H1 (cell line): ENCODE data around the gene ARTN. TPM values are rescaled to one million over a fixed set of nuclear protein-coding genes. Genes with fewer than 3 reads are reported as not detected.
A peak's percentile ranks its signal among the peaks of the same experiment; 100 is the strongest.

Source experiments
- CTCF ChIA-PET: fragments of 300-600 bp; sonication (Branson Sonifier 250); formaldehyde crosslinking; loops from one replicate; lab custom pipeline; 2021; ENCODE audit not compliant: partially characterized antibody; lab: Charles Lee
- POLR2A ChIA-PET: fragments of 300-600 bp; sonication (Branson Sonifier 250); formaldehyde crosslinking; loops from one replicate; lab custom pipeline; 2021; ENCODE audit warnings: inconsistent platforms; ENCODE audit not compliant: partially characterized antibody; lab: Charles Lee
- DNase-seq, 2 experiments: peaks; one replicate each; pipeline versions ENCODE4 v3.0.0 to v3.0.0-alpha.2; 2010 to 2022; ENCODE audit warnings: low spot score in 2 of 2, low read depth in 1 of 2, mixed read lengths in 1 of 2
- FAIRE-seq: peaks from 2 replicates; lab custom pipeline; 2011; peaks lifted over from hg19 to GRCh38; lab: Jason Lieb, UNC
- H2AFZ ChIP-seq: 2 replicates; pipeline ENCODE4 v1.8.1; 2012; ENCODE audit warnings: low read length, inconsistent platforms
- H2AK5ac ChIP-seq: 2 replicates; pipeline ENCODE4 v1.6.1; 2013; ENCODE audit warnings: low read depth, low read length
- H2BK120ac ChIP-seq: replicated peaks from 2 replicates; pipeline ENCODE3; 2013; ENCODE audit warnings: low read depth, low read length, inconsistent platforms
- H2BK12ac ChIP-seq: 2 replicates; pipeline ENCODE4 v1.6.1; 2013; ENCODE audit warnings: low read depth, low read length
- H2BK15ac ChIP-seq: 2 replicates; pipeline ENCODE4 v1.6.1; 2013; ENCODE audit warnings: low read length
- H2BK20ac ChIP-seq: 2 replicates; pipeline ENCODE4 v1.6.1; 2013; ENCODE audit warnings: low read length
- H2BK5ac ChIP-seq: 2 replicates; pipeline ENCODE4 v1.6.1; 2013; ENCODE audit warnings: low read depth, low read length
- H3K14ac ChIP-seq: 2 replicates; pipeline ENCODE4 v1.6.1; 2013; ENCODE audit warnings: inconsistent platforms; ENCODE audit not compliant: insufficient read length
- H3K18ac ChIP-seq: 2 replicates; pipeline ENCODE4 v1.6.1; 2013; ENCODE audit warnings: low read length; ENCODE audit errors: extremely low read depth
- H3K23ac ChIP-seq: 2 replicates; pipeline ENCODE4 v1.6.1; 2013; ENCODE audit warnings: inconsistent platforms; ENCODE audit not compliant: insufficient read length
- H3K23me2 ChIP-seq: 2 replicates; pipeline ENCODE4 v1.6.1; 2013; ENCODE audit warnings: low read depth, low read length
- H3K27ac ChIP-seq: 2 replicates; pipeline ENCODE4 v1.6.1; 2011; ENCODE audit warnings: low read depth, low read length, inconsistent platforms
- H3K27me3 ChIP-seq, 4 experiments: replicated peaks in 1 of 4; 1 replicate in 1 of 4; 2 replicates in 3 of 4; pipeline versions ENCODE4 v1.6.1 to v1.8.1; 2011 to 2013; ENCODE audit warnings: low read length in 3 of 4, mild to moderate bottlenecking in 3 of 4, inconsistent platforms in 2 of 4, mixed read lengths in 2 of 4, moderate library complexity in 1 of 4; ENCODE audit not compliant: control insufficient read depth in 3 of 4, insufficient read depth in 3 of 4; ENCODE audit errors: extremely low read depth in 1 of 4
- H3K36me3 ChIP-seq, 4 experiments: 2 replicates each; pipeline versions ENCODE4 v1.6.1 to v1.8.1; 2011 to 2013; ENCODE audit warnings: mild to moderate bottlenecking in 4 of 4, low read length in 3 of 4, moderate library complexity in 2 of 4, control low read depth in 1 of 4, inconsistent platforms in 1 of 4; ENCODE audit not compliant: insufficient read depth in 4 of 4, control insufficient read depth in 2 of 4
- H3K4ac ChIP-seq: replicated peaks from 2 replicates; pipeline ENCODE3; 2013; ENCODE audit warnings: low read length, low read depth, mixed read lengths, inconsistent platforms; ENCODE audit not compliant: insufficient read length
- H3K4me1 ChIP-seq, 4 experiments: replicated peaks in 1 of 4; 1 replicate in 1 of 4; 2 replicates in 3 of 4; pipeline versions ENCODE4 v1.6.1 to v1.8.1; 2011 to 2013; ENCODE audit warnings: low read length in 3 of 4, inconsistent platforms in 2 of 4, mixed read lengths in 1 of 4; ENCODE audit not compliant: insufficient read depth in 4 of 4, control insufficient read depth in 3 of 4
- H3K4me2 ChIP-seq, 2 experiments: 2 replicates each; pipeline versions ENCODE4 v1.6.1 to v1.8.1; 2011 to 2013; ENCODE audit warnings: low read depth in 2 of 2, low read length in 2 of 2, control low read depth in 1 of 2, inconsistent platforms in 1 of 2, mild to moderate bottlenecking in 1 of 2; ENCODE audit not compliant: insufficient read depth in 1 of 2
- H3K4me3 ChIP-seq, 4 experiments: fragments of 200-600, 300-600 bp in 1 of 4; sonication (generic), shearing (Covaris generic), sonication (Bioruptor Twin) in 1 of 4; 2 replicates each; pipeline versions ENCODE4 v1.5.1 to v1.8.1; 2011 to 2016; ENCODE audit warnings: low read length in 4 of 4, low read depth in 3 of 4, control low read depth in 2 of 4, inconsistent platforms in 2 of 4, mild to moderate bottlenecking in 2 of 4, mixed read lengths in 1 of 4, moderate library complexity in 1 of 4; ENCODE audit not compliant: insufficient read depth in 2 of 4; ENCODE audit errors: extremely low read depth in 1 of 4
- H3K56ac ChIP-seq: replicated peaks from 2 replicates; pipeline ENCODE3; 2013; ENCODE audit warnings: low read depth, mild to moderate bottlenecking, mixed read lengths, low read length, inconsistent platforms; ENCODE audit not compliant: insufficient read length
- H3K79me1 ChIP-seq: 2 replicates; pipeline ENCODE4 v1.6.1; 2013; ENCODE audit warnings: low read depth, low read length, control low read depth
- H3K79me2 ChIP-seq, 2 experiments: 2 replicates each; pipeline versions ENCODE4 v1.6.1 to v1.8.1; 2012 to 2013; ENCODE audit warnings: low read length in 2 of 2, mild to moderate bottlenecking in 2 of 2, inconsistent platforms in 1 of 2; ENCODE audit not compliant: insufficient read depth in 2 of 2, control insufficient read depth in 1 of 2
- H3K9ac ChIP-seq, 4 experiments: replicated peaks in 1 of 4; 1 replicate in 1 of 4; 2 replicates in 3 of 4; pipeline versions ENCODE4 v1.6.1 to v1.8.1; 2011 to 2013; ENCODE audit warnings: low read depth in 3 of 4, low read length in 3 of 4, control low read depth in 2 of 4, mild to moderate bottlenecking in 2 of 4, moderate library complexity in 2 of 4, inconsistent platforms in 1 of 4; ENCODE audit errors: extremely low read depth in 1 of 4
- H3K9me3 ChIP-seq, 2 experiments: 2 replicates each; pipeline versions ENCODE4 v1.6.1 to v1.8.1; 2012 to 2013; ENCODE audit warnings: mild to moderate bottlenecking in 2 of 2, moderate library complexity in 2 of 2, control low read depth in 1 of 2, inconsistent platforms in 1 of 2, low read depth in 1 of 2, low read length in 1 of 2, mixed read lengths in 1 of 2; ENCODE audit not compliant: insufficient read depth in 2 of 2
- H4K20me1 ChIP-seq, 2 experiments: replicated peaks in 1 of 2; 2 replicates each; pipeline versions ENCODE3 to v1.8.1; 2011 to 2013; ENCODE audit warnings: inconsistent platforms in 2 of 2, low read length in 2 of 2, mild to moderate bottlenecking in 1 of 2; ENCODE audit not compliant: insufficient read depth in 2 of 2, control insufficient read depth in 1 of 2
- H4K5ac ChIP-seq: 2 replicates; pipeline ENCODE4 v1.6.1; 2013; ENCODE audit warnings: low read length, low read depth, mixed read lengths, inconsistent platforms; ENCODE audit not compliant: insufficient read length
- H4K8ac ChIP-seq: 2 replicates; pipeline ENCODE4 v1.8.0; 2013; ENCODE audit warnings: mild to moderate bottlenecking, moderate library complexity, low read length, inconsistent platforms; ENCODE audit not compliant: insufficient read depth; ENCODE audit errors: extremely low read depth
- H4K91ac ChIP-seq: replicated peaks from 2 replicates; pipeline ENCODE3; 2013; ENCODE audit warnings: low read length, mixed read lengths, inconsistent platforms; ENCODE audit not compliant: insufficient read length
- BACH1 ChIP-seq: IDR thresholded peaks from 2 replicates; pipeline ENCODE4 v1.6.1; 2012; ENCODE audit warnings: low read length, improper control_type of control experiment
- CHD1 ChIP-seq: IDR thresholded peaks from 2 replicates; pipeline ENCODE4 v1.6.1; 2012; ENCODE audit warnings: low read depth, low read length, improper control_type of control experiment
- CREB1 ChIP-seq: IDR thresholded peaks from 2 replicates; pipeline ENCODE4 v1.6.1; 2012; ENCODE audit warnings: inconsistent platforms
- CTBP2 ChIP-seq: IDR thresholded peaks from 2 replicates; pipeline ENCODE4 v1.7.0; 2011; ENCODE audit warnings: borderline replicate concordance, mild to moderate bottlenecking, moderate library complexity, mixed read lengths, low read length; ENCODE audit not compliant: insufficient read depth, insufficient read length
- CTCF ChIP-seq, 3 experiments: IDR thresholded peaks; 1 replicate in 2 of 3; 2 replicates in 1 of 3; pipeline versions ENCODE4 v1.5.1 to v1.6.1; 2011; ENCODE audit warnings: low read length in 3 of 3, mild to moderate bottlenecking in 3 of 3, inconsistent platforms in 2 of 3, low read depth in 1 of 3, moderate library complexity in 1 of 3; ENCODE audit not compliant: insufficient read depth in 1 of 3; ENCODE audit errors: control extremely low read depth in 1 of 3
- E2F6 ChIP-seq: IDR thresholded peaks from 2 replicates; pipeline ENCODE4 v1.6.1; 2012; ENCODE audit warnings: inconsistent platforms
- JUN ChIP-seq: IDR thresholded peaks from 2 replicates; pipeline ENCODE4 v1.6.1; 2011; ENCODE audit warnings: low read depth, mild to moderate bottlenecking, improper control_type of control experiment, low read length
- POLR2A ChIP-seq, 2 experiments: IDR thresholded peaks; 1 replicate in 1 of 2; 2 replicates in 1 of 2; pipeline ENCODE4 v1.6.1; 2011; ENCODE audit warnings: low read depth in 2 of 2, low read length in 2 of 2, mild to moderate bottlenecking in 2 of 2; ENCODE audit errors: control extremely low read depth in 1 of 2
- TBP ChIP-seq: IDR thresholded peaks from 2 replicates; pipeline ENCODE4 v1.6.1; 2011; ENCODE audit warnings: low read depth, low read length, improper control_type of control experiment
- TEAD4 ChIP-seq: IDR thresholded peaks from 2 replicates; pipeline ENCODE4 v1.6.1; 2012; ENCODE audit warnings: low read depth, low read length, inconsistent platforms, mixed read lengths
- WGBS, 2 experiments: shearing (Covaris generic) in 1 of 2; methylation state at CpG; one replicate each; pipeline versions ENCODE4 v1.1.6 to v1.1.7; 2013 to 2015; ENCODE audit warnings: low lambda C conversion rate in 2 of 2, mixed read lengths in 2 of 2, inconsistent platforms in 1 of 2, low coverage in 1 of 2, missing lambda C conversion rate in 1 of 2; ENCODE audit not compliant: insufficient replicate concordance in 2 of 2, insufficient coverage in 1 of 2, insufficient read length in 1 of 2; ENCODE audit errors: extremely low coverage in 1 of 2, missing lambda C conversion rate in 1 of 2; 5-methylcytosine and 5-hydroxymethylcytosine counted together
- polyA plus RNA-seq, 7 experiments: library from polyadenylated mRNA; depleted of rRNA in 3 of 7; stranded (reverse) in 5 of 7; unstranded in 2 of 7; fragments of >200 nt in 5 of 7; fragments of 200-250 nt in 2 of 7; gene quantifications; 1 replicate in 5 of 7; 2 replicates in 1 of 7; 4 replicates in 1 of 7; pipeline versions ENCODE4 v1.2.1 to v1.2.3, GENCODE V29; 2011 to 2013; ENCODE audit warnings: missing spikeins in 2 of 7, mixed read lengths in 2 of 7
- total RNA-seq: library from RNA; stranded (reverse); fragmentation: NEBNext Ultra II Directional; extraction: Animal tissue kit (Norgen Biotek cat#: 25700); gene quantifications from 2 replicates; pipeline ENCODE4 v1.2.1, GENCODE V29; 2021

ARTN gene
- total and polyA plus RNA-seq, 2 of the 8 experiments (the other 6 are each of a cell fraction or from before 2014, with no cell fraction given): 13.5 to 22.7 TPM

- Histone ChIP-seq H2BK12ac (no peak overlapping the region), H3K9me3 (no peaks in the 10 kb centered on the region), H3K14ac (no peak overlapping the region), H2BK20ac (no peak overlapping the region), H3K27me3 (no peaks in the 10 kb centered on the region), H3K4ac (no peak overlapping the region), H3K18ac (no peak overlapping the region), H3K56ac (no peak overlapping the region), H4K5ac (no peak overlapping the region), H4K20me1 (peaks cover 0 to 2% of the 10 kb centered on the region in 2 experiments), H2BK120ac (no peak overlapping the region), H4K91ac (no peak overlapping the region), H2AK5ac (no peak overlapping the region), H2BK15ac (0 out of 2 replicates have a peak overlapping the region, but pooled peaks have one; percentile 46), H2AFZ (no peak overlapping the region), H3K4me1 (no peaks in the 10 kb centered on the region), H4K8ac (no peak overlapping the region), H3K79me1 (no peaks in the 10 kb centered on the region), H3K36me3 (no peaks in the 10 kb centered on the region), H3K23me2 (no peaks in the 10 kb centered on the region; the same call in 1 of the 2 replicates), H3K4me3 (no peak overlapping the region), H3K79me2 (no peaks in the 10 kb centered on the region), H3K9ac (no peak overlapping the region), H3K4me2 (no peak overlapping the region), H3K27ac (no peak overlapping the region), H2BK5ac (no peak overlapping the region), H3K23ac (no peak overlapping the region)
- TF ChIP-seq CTBP2 (no peak), CREB1 (no peak), E2F6 (no peak), POLR2A (IDR thresholded peaks at IDR 0.05; ENCODE audit: control extremely low read depth in 1 of 2, low read depth in 2 of 2, low read length in 2 of 2) (no peak), TBP (no peak), JUN (no peak), BACH1 (no peak), CHD1 (no peak), TEAD4 (no peak), CTCF (IDR thresholded peaks at IDR 0.05; ENCODE audit: control extremely low read depth in 1 of 3, insufficient read depth in 1 of 3, low read depth in 1 of 3, low read length in 3 of 3) (no peak)
- FAIRE-seq (no peak), DNase-seq (no peak)
- ChIA-PET POLR2A (interaction anchor here (1.0 to 1.8 kb wide), 6 partner anchors 9 to 87 kb away, joined by 3 to 5 read pairs (median 3); no protein-coding TSS in a partner anchor), CTCF (interaction anchor here (0.9 to 2.4 kb wide), 8 partner anchors 9 to 139 kb away, joined by 3 to 16 read pairs (median 4); partner anchors contain the start of genes ARTN and DPH2)
- 91% methylated on average over 4 of the region's 4 CpGs; no CpG with 5 or more reads in 1 of the 2 experiments for WGBS, 2 experiments
These were observed 31.4 kb upstream of the ARTN start for GRCh38 chr1:43902058-43902831.
